HEK293 (cell line): ENCODE results near the gene OTOF.

Source experiments
- CTCF ChIA-PET: fragments of 350-600 bp; formaldehyde crosslinking; extraction: SDS; loops from one replicate; lab custom pipeline; 2021; ENCODE audit warnings: antibody characterized with exemption; lab: Yijun Ruan, JAX
- POLR2A ChIA-PET: fragments of 300-600 bp; formaldehyde crosslinking; extraction: SDS; loops from one replicate; lab custom pipeline; 2020; ENCODE audit warnings: antibody characterized with exemption, inconsistent platforms; lab: Yijun Ruan, JAX
- H3K27ac ChIP-seq: fragments of 200-500 bp; sonication (Bioruptor generic); 2 replicates; pipeline ENCODE4 v1.5.1; 2014; ENCODE audit warnings: low read depth, low read length, control low read depth, inconsistent platforms; ENCODE audit errors: extremely low read depth
- H3K36me3 ChIP-seq, 2 experiments: fragments of 200-500 bp in 1 of 2; sonication (Bioruptor generic) in 1 of 2; 1 replicate in 1 of 2; 2 replicates in 1 of 2; pipeline ENCODE4 v1.5.1; 2014 to 2017; ENCODE audit warnings: inconsistent platforms in 2 of 2, low read length in 2 of 2; ENCODE audit not compliant: control insufficient read depth in 2 of 2, insufficient read depth in 1 of 2
- H3K4me1 ChIP-seq: fragments of 200-500 bp; sonication (Bioruptor generic); 2 replicates; pipeline ENCODE4 v1.5.1; 2014; ENCODE audit warnings: mild to moderate bottlenecking, low read length, inconsistent platforms; ENCODE audit not compliant: control insufficient read depth, insufficient read depth
- H3K4me3 ChIP-seq: 2 replicates; pipeline ENCODE4 v1.5.1; 2011; ENCODE audit warnings: low read depth, mild to moderate bottlenecking, control low read depth, low read length, moderate library complexity
- H3K9me3 ChIP-seq: fragments of 200-500 bp; sonication (Bioruptor generic); 2 replicates; pipeline ENCODE4 v1.5.1; 2014; ENCODE audit warnings: low read depth, low read length, inconsistent platforms; ENCODE audit not compliant: control insufficient read depth, insufficient read depth
- ZBTB44 ChIP-seq: fragments of 450-650 bp; IDR thresholded peaks from 2 replicates; pipeline ENCODE4 v1.5.1; 2018; ENCODE audit warnings: missing biosample characterization, mild to moderate bottlenecking, missing genetic modification characterization
- ZBTB49 ChIP-seq: fragments of 450-650 bp; formaldehyde crosslinking; IDR thresholded peaks from 2 replicates; pipeline ENCODE4 v1.5.1; 2016; ENCODE audit warnings: missing biosample characterization, missing genetic modification characterization, low read depth
- ZIC2 ChIP-seq: fragments of 450-650 bp; formaldehyde crosslinking; IDR thresholded peaks from 2 replicates; pipeline ENCODE4 v1.5.1; 2016; ENCODE audit warnings: missing biosample characterization, missing genetic modification characterization
- ZNF404 ChIP-seq: fragments of 450-650 bp; formaldehyde crosslinking; IDR thresholded peaks from 2 replicates; pipeline ENCODE4 v1.5.1; 2017; ENCODE audit warnings: missing biosample characterization, missing genetic modification characterization
- ZNF473 ChIP-seq: fragments of 450-650 bp; formaldehyde crosslinking; IDR thresholded peaks from 2 replicates; pipeline ENCODE4 v1.5.1; 2017; ENCODE audit warnings: missing biosample characterization, missing genetic modification characterization
- ZNF555 ChIP-seq: fragments of 450-650 bp; formaldehyde crosslinking; conservative IDR thresholded peaks from 2 replicates; pipeline ENCODE4 v1.5.1; 2017; ENCODE audit warnings: missing biosample characterization, mild to moderate bottlenecking, missing genetic modification characterization, inconsistent platforms
- ZNF571 ChIP-seq: fragments of 450-650 bp; formaldehyde crosslinking; IDR thresholded peaks from 2 replicates; pipeline ENCODE4 v1.5.0; 2017; ENCODE audit warnings: missing biosample characterization, missing genetic modification characterization
- ZNF747 ChIP-seq: fragments of 450-650 bp; formaldehyde crosslinking; IDR thresholded peaks from 2 replicates; pipeline ENCODE4 v1.5.1; 2016; ENCODE audit warnings: missing biosample characterization, missing genetic modification characterization
- ZXDB ChIP-seq: fragments of 450-650 bp; formaldehyde crosslinking; IDR thresholded peaks from 2 replicates; pipeline ENCODE4 v1.5.1; 2016; ENCODE audit warnings: missing biosample characterization, missing genetic modification characterization
- TF ChIP-seq, protein P1 (sequence below): fragments of 450-650 bp; IDR thresholded peaks from 2 replicates; pipeline ENCODE4 v1.5.1; 2018; ENCODE audit warnings: missing biosample characterization, missing genetic modification characterization
- TF ChIP-seq, protein P2 (sequence below): sonication (generic); formaldehyde crosslinking; IDR thresholded peaks from 2 replicates; pipeline ENCODE4 v1.8.1; 2022; ENCODE audit warnings: mild to moderate bottlenecking, moderate library complexity, missing genetic modification reagents

The OTOF gene

GRCh38 chr2:26455670-26456439, 22.1 kb downstream of the OTOF start:
- Histone ChIP-seq H3K4me1 (no peaks in the 10 kb centered on the region), H3K27ac (no peak overlapping the region), H3K36me3 (no peaks in the 10 kb centered on the region), H3K4me3 (no peak overlapping the region), H3K9me3 (no peaks in the 10 kb centered on the region)
- TF ChIP-seq ZNF473 (tag by site-specific recombination) (no peak), ZNF571 (tag by site-specific recombination) (no peak)
- CTCF ChIA-PET, result interaction anchor here (0.6 kb wide), 1 partner anchor 18 kb away, joined by 3 read pairs; no protein-coding TSS in a partner anchor
- POLR2A ChIA-PET, result no interaction called here

GRCh38 chr2:26455037-26455669, 22.8 kb downstream of the OTOF start:
- ChIA-PET POLR2A (no interaction called here), CTCF (interaction anchor here (0.6 kb wide), 1 partner anchor 17 kb away, joined by 3 read pairs; no protein-coding TSS in a partner anchor)
- Histone ChIP-seq H3K4me3 (no peak overlapping the region), H3K4me1 (no peaks in the 10 kb centered on the region), H3K36me3 (no peaks in the 10 kb centered on the region)
- TF ChIP-seq ZBTB44 (tag by site-specific recombination) (no peak), ZNF404 (tag by site-specific recombination) (no peak), ZIC2 (peak; percentile 73), ZXDB (no peak), ZNF747 (no peak), ZBTB49 (tag by site-specific recombination) (no peak)
- TF ChIP-seq, protein P1, sequence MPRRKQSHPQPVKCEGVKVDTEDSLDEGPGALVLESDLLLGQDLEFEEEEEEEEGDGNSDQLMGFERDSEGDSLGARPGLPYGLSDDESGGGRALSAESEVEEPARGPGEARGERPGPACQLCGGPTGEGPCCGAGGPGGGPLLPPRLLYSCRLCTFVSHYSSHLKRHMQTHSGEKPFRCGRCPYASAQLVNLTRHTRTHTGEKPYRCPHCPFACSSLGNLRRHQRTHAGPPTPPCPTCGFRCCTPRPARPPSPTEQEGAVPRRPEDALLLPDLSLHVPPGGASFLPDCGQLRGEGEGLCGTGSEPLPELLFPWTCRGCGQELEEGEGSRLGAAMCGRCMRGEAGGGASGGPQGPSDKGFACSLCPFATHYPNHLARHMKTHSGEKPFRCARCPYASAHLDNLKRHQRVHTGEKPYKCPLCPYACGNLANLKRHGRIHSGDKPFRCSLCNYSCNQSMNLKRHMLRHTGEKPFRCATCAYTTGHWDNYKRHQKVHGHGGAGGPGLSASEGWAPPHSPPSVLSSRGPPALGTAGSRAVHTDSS (tag by site-specific recombination), result no peak
- TF ChIP-seq, all 188 proteins: peak for 1
- no peak overlapping the region for H3K27ac ChIP-seq
- no peaks in the 10 kb centered on the region for H3K9me3 ChIP-seq

- POLR2A ChIA-PET, result no interaction called here
- CTCF ChIA-PET, result no interaction called here
Measured at GRCh38 chr2:26454561-26455001, 23.3 kb downstream of the OTOF start.

More at GRCh38 chr2:26454561-26455001, 23.3 kb downstream of the OTOF start:
- Histone ChIP-seq H3K36me3 (no peaks in the 10 kb centered on the region), H3K27ac (no peak overlapping the region), H3K4me1 (no peaks in the 10 kb centered on the region), H3K9me3 (no peaks in the 10 kb centered on the region), H3K4me3 (no peak overlapping the region)
- TF ChIP-seq, protein P2, sequence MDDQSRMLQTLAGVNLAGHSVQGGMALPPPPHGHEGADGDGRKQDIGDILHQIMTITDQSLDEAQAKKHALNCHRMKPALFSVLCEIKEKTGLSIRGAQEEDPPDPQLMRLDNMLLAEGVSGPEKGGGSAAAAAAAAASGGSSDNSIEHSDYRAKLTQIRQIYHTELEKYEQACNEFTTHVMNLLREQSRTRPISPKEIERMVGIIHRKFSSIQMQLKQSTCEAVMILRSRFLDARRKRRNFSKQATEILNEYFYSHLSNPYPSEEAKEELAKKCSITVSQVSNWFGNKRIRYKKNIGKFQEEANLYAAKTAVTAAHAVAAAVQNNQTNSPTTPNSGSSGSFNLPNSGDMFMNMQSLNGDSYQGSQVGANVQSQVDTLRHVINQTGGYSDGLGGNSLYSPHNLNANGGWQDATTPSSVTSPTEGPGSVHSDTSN, result no peak
- no peak for TF ChIP-seq ZNF555 (tag by site-specific recombination)
